Keratinocyte (primary cell): Measurements from ENCODE around the gene IL17REL. TPM values are rescaled to one million over a fixed set of nuclear protein-coding genes. Genes with fewer than 3 reads are reported as not detected.

Source experiments
- DNase-seq: peaks from one replicate; pipeline ENCODE4 v3.0.0-alpha.2; 2011; ENCODE audit warnings: low read depth, missing footprints, low spot score
- FAIRE-seq: peaks from 2 replicates; lab custom pipeline; 2011; peaks lifted over from hg19 to GRCh38; lab: Jason Lieb, UNC
- H2AFZ ChIP-seq: 2 replicates; pipeline ENCODE4 v1.6.0; 2012; ENCODE audit warnings: low read length, control low read depth, inconsistent platforms; ENCODE audit not compliant: control insufficient read depth
- H3K27ac ChIP-seq: 2 replicates; pipeline ENCODE4 v1.5.1; 2011; ENCODE audit warnings: low read length; ENCODE audit not compliant: control insufficient read depth, insufficient read depth
- H3K27me3 ChIP-seq: 3 replicates; pipeline ENCODE4 v1.6.0; 2011; ENCODE audit warnings: low read length; ENCODE audit not compliant: control insufficient read depth, insufficient read depth; ENCODE audit errors: extremely low read depth
- H3K36me3 ChIP-seq, 2 experiments: 2 replicates in 1 of 2; 3 replicates in 1 of 2; pipeline ENCODE4 v1.5.1; 2011; ENCODE audit warnings: low read length in 2 of 2, mild to moderate bottlenecking in 1 of 2; ENCODE audit not compliant: control insufficient read depth in 2 of 2, insufficient read depth in 2 of 2; ENCODE audit errors: extremely low read depth in 1 of 2
- H3K4me1 ChIP-seq: 3 replicates; pipeline ENCODE4 v1.5.1; 2011; ENCODE audit warnings: low read length; ENCODE audit not compliant: control insufficient read depth, insufficient read depth; ENCODE audit errors: extremely low read depth
- H3K4me2 ChIP-seq: 3 replicates; pipeline ENCODE4 v1.6.0; 2011; ENCODE audit warnings: low read depth, low read length; ENCODE audit not compliant: control insufficient read depth, insufficient read depth; ENCODE audit errors: extremely low read depth
- H3K4me3 ChIP-seq, 3 experiments: fragments of 200-600 bp in 1 of 3; sonication (generic) in 1 of 3; 2 replicates in 2 of 3; 3 replicates in 1 of 3; pipeline ENCODE4 v1.5.1; 2011 to 2016; ENCODE audit warnings: low read length in 3 of 3, mild to moderate bottlenecking in 3 of 3, control low read depth in 2 of 3, inconsistent platforms in 1 of 3, low read depth in 1 of 3, mixed read lengths in 1 of 3, mixed run types in 1 of 3, moderate library complexity in 1 of 3; ENCODE audit not compliant: control insufficient read depth in 2 of 3, insufficient read depth in 2 of 3; ENCODE audit errors: extremely low read depth in 1 of 3
- H3K79me2 ChIP-seq: 2 replicates; pipeline ENCODE4 v1.6.0; 2012; ENCODE audit warnings: low read length; ENCODE audit not compliant: control insufficient read depth, insufficient read depth
- H3K9ac ChIP-seq: 3 replicates; pipeline ENCODE4 v1.6.0; 2011; ENCODE audit warnings: low read length; ENCODE audit not compliant: control insufficient read depth, insufficient read depth; ENCODE audit errors: extremely low read depth
- H3K9me1 ChIP-seq: 3 replicates; pipeline ENCODE4 v1.6.0; 2011; ENCODE audit warnings: low read length; ENCODE audit not compliant: control insufficient read depth, insufficient read depth; ENCODE audit errors: extremely low read depth
- H3K9me3 ChIP-seq: 2 replicates; pipeline ENCODE4 v1.5.1; 2012; ENCODE audit warnings: low read depth, low read length; ENCODE audit not compliant: control insufficient read depth
- H4K20me1 ChIP-seq: 3 replicates; pipeline ENCODE4 v1.6.0; 2011; ENCODE audit warnings: low read length; ENCODE audit not compliant: control insufficient read depth, insufficient read depth; ENCODE audit errors: extremely low read depth
- EZH2 ChIP-seq: IDR thresholded peaks from one replicate; pipeline ENCODE4 v1.6.1; 2012; ENCODE audit warnings: inconsistent platforms, mild to moderate bottlenecking, low read length, moderate library complexity
- dilution Hi-C: fragments of 300-500 bp; cut with MboI; formaldehyde crosslinking; loops from one replicate; pipeline ENCODE4 v1.7.0; 2020; ENCODE audit warnings: low sequenced_read_pairs; ENCODE audit not compliant: extremely low pct_ligation_motif_present
- polyA plus RNA-seq, 5 experiments: library from polyadenylated mRNA; depleted of rRNA in 3 of 5; stranded (reverse) in 3 of 5; stranded (forward) in 1 of 5; unstranded in 1 of 5; fragments of >200 nt; gene quantifications; 1 replicate in 1 of 5; 2 replicates in 3 of 5; 3 replicates in 1 of 5; pipeline versions ENCODE4 v1.2.1 to v1.2.3, GENCODE V29; 2011 to 2012; ENCODE audit warnings: missing spikeins in 2 of 5, low read depth in 1 of 5, low replicate concordance in 1 of 5
- TF ChIP-seq, protein P1 (sequence below), 3 experiments: IDR thresholded peaks in 1 of 3; conservative IDR thresholded peaks in 1 of 3; optimal IDR thresholded peaks in 1 of 3; 2 replicates in 2 of 3; 3 replicates in 1 of 3; pipeline versions ENCODE3 to v1.5.1; 2011; ENCODE audit warnings: low read length in 3 of 3, mild to moderate bottlenecking in 3 of 3, moderate library complexity in 2 of 3, control low read depth in 1 of 3, inconsistent platforms in 1 of 3; ENCODE audit not compliant: insufficient read depth in 2 of 3; ENCODE audit errors: extremely low read depth in 1 of 3

The IL17REL gene
- polyA plus RNA-seq, 1 donor (not counting 4 experiments of a cell fraction or from before 2014, with no cell fraction given), result not detected

DNA sequence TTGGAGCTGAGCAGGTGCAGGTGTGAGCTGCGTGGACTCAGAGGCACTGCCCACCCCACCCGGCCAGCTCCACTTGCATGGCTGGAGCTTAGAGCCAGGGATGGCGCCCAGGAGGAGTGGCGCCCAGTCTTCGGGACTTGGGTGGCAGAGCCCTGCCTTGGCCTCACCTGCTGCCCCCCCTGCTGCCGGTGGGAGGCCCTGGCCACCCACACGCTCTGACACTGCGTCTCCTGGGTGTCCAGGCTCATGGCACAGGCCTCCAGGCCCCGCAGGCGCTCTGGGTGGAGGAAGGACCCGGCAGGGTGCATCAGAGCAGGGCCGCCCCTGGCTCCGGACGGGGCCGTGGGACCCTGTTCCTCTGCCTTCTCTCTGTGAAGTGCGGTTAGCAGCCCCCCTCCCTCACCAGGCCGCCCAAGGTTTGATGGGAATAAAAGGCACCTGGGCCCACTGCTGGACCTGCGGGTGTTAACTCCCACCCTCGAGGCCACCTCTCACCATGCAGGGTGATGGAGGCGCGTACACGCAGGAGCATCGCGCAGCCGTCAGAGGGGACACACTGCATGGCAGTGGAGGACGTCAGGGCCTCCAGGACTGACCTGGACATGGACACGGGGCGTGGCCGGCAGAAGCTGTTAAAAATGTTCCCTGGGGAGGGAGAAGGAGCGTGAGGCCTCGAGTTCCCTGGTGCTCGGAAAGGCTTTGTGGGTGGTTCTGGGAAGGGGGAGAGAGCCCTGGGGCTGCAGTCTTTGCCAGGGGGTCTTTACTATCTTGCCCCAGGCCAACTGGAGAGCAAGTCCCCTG is 11.8 kb downstream of the IL17REL start:
- no peaks in the 10 kb centered on the region for H3K9me3 ChIP-seq
- no peaks in the 10 kb centered on the region for H3K36me3 ChIP-seq
- H3K4me3 ChIP-seq, result no peak overlapping the region
- H3K4me2 ChIP-seq, result no peak overlapping the region
- FAIRE-seq, result no peak
- H3K9ac ChIP-seq, result no peak overlapping the region
- no peak for DNase-seq
- no peaks in the 10 kb centered on the region for H3K9me1 ChIP-seq
- H4K20me1 ChIP-seq, result no peaks in the 10 kb centered on the region
- H2AFZ ChIP-seq, result no peak overlapping the region
- no peaks in the 10 kb centered on the region for H3K4me1 ChIP-seq
- dilution Hi-C loops, result no loop called here
- no peak overlapping the region for H3K27ac ChIP-seq
- H3K79me2 ChIP-seq, result no peaks in the 10 kb centered on the region
- TF ChIP-seq EZH2, result no peak
- TF ChIP-seq, protein P1, sequence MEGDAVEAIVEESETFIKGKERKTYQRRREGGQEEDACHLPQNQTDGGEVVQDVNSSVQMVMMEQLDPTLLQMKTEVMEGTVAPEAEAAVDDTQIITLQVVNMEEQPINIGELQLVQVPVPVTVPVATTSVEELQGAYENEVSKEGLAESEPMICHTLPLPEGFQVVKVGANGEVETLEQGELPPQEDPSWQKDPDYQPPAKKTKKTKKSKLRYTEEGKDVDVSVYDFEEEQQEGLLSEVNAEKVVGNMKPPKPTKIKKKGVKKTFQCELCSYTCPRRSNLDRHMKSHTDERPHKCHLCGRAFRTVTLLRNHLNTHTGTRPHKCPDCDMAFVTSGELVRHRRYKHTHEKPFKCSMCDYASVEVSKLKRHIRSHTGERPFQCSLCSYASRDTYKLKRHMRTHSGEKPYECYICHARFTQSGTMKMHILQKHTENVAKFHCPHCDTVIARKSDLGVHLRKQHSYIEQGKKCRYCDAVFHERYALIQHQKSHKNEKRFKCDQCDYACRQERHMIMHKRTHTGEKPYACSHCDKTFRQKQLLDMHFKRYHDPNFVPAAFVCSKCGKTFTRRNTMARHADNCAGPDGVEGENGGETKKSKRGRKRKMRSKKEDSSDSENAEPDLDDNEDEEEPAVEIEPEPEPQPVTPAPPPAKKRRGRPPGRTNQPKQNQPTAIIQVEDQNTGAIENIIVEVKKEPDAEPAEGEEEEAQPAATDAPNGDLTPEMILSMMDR (optimal IDR thresholded peaks at IDR 0.05 in 1 of 3, IDR thresholded peaks at IDR 0.05 in 1 of 3, conservative IDR thresholded peaks at IDR 0.05 in 1 of 3; ENCODE audit: extremely low read depth in 1 of 3, insufficient read depth in 2 of 3, low read length in 3 of 3), result no peak
- peaks cover under 1% of the 10 kb centered on the region for H3K27me3 ChIP-seq

DNA sequence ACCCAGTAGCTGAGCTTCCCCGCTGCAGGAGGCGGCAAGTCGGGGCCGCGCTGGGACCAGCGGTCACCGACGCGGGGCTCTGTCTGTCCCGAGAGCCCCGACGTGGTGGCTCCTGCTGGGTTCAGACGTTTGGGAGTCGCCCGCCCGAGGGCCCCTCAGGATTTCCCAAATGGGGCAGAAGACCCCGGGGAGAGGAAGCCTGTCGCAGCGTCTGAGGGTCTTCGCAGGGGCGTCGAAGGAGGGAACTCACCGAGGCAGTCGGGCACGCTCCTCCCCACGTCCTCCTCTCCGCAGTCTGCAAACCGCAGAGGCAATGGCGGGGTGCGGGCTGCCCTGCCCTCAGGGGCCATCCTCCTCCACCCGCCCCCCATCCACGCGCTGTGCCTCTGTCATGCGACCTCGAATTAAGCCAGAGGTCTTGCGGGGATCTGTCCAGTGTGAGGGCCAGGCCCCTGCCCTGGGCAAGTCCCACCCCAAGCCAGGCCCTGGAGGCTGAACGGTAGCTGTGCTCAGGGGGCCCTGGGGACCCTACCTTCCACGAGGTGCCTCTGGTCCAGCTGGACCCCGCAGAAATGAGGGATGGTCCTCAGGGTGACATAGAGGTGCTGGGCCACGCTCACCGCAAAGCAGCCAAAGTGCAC is 12.5 kb downstream of the IL17REL start:
- Histone ChIP-seq H3K36me3 (no peaks in the 10 kb centered on the region), H3K27ac (no peak overlapping the region), H3K9me1 (no peaks in the 10 kb centered on the region), H3K4me2 (no peak overlapping the region), H2AFZ (no peak overlapping the region), H3K4me3 (no peak overlapping the region), H3K79me2 (no peaks in the 10 kb centered on the region), H3K4me1 (no peaks in the 10 kb centered on the region), H3K27me3 (peaks cover 4% of the 10 kb centered on the region), H4K20me1 (no peaks in the 10 kb centered on the region), H3K9me3 (no peaks in the 10 kb centered on the region), H3K9ac (no peak overlapping the region)
- FAIRE-seq, result no peak
- dilution Hi-C loops, result no loop called here
- no peak for DNase-seq
- no peak for TF ChIP-seq EZH2
- TF ChIP-seq, protein P1 (optimal IDR thresholded peaks at IDR 0.05 in 1 of 3, IDR thresholded peaks at IDR 0.05 in 1 of 3, conservative IDR thresholded peaks at IDR 0.05 in 1 of 3; ENCODE audit: extremely low read depth in 1 of 3, insufficient read depth in 2 of 3, low read length in 3 of 3), result no peak
